ENCODE data around the gene FAM168B. TPM values are rescaled to one million over a fixed set of nuclear protein-coding genes. Genes with fewer than 3 reads are reported as not detected.

FAM168B gene
- total RNA-seq, 1 donor from 2014 or later = 78.4 TPM

GRCh38 chr2:131039908-131040660 is 53.2 kb downstream of the FAM168B start:
- DNase-seq (ENCODE audit: low read depth in 2 of 2) = no peak

DNA sequence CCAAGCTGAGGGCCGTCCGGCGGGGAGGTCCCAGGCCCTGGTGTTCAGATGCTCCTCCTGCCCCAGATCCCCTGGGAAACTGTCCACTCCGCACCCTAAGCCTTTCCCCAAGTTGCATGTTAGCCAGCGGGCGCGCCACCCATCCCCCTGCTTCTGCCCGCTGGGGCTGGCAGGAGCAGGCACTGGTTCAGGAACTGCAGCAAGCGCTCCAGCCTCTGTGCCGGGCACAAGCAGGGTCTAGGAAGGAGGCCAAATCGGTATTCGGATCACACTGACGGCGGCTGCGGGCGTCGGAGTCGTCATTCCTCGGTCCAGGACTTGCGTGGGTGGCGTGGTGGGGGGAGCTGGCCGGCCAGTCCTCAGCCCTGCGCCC is 53.7 kb downstream of the FAM168B start:
- DNase-seq (ENCODE audit: low read depth in 2 of 2) = no peak

- no peak for DNase-seq (ENCODE audit: low read depth in 2 of 2)
Measured at GRCh38 chr2:131039101-131039440, 54.2 kb downstream of the FAM168B start.

GRCh38 chr2:131038258-131039100 is 54.8 kb downstream of the FAM168B start:
- no peak for DNase-seq (ENCODE audit: low read depth in 2 of 2)

- no peak for DNase-seq (ENCODE audit: low read depth in 2 of 2)
Measured at GRCh38 chr2:131037398-131038257, 55.6 kb downstream of the FAM168B start.

DNA sequence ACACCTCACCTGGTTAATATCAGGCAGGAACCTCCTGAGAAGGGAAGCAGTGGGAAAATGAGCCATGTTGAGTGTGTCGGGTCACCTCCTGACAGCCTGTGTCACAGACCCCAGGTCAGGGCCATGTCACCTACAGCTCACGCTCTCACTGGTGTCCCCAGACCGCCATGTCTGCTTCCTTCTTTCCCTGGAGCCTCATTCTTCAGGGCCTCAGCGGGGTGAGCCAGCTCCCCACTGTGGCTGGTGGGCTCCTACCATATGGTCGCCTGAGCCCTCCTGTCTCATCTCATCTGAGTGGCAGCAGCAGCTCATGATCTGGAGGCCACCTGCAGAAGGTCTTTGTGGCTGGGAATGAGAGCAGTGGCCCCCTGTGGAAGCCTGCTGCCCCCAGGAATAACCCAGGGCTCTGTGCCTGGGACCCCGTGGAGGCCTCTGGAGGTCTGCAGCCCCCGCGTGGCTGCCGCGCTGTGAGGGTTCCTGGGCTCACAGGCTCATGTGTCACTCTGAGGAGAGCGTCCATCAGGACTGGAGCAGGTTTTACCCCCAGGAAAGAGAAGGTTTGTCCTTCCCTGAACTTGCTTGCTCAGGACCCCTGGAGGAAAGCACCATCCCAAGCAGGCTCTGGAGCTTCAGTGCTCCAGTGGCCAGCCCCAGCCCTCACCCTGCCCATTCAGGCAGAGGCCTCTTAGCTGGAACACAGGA is 56.4 kb downstream of the FAM168B start:
- no peak for DNase-seq (ENCODE audit: low read depth in 2 of 2)

- no peak for DNase-seq (ENCODE audit: low read depth in 2 of 2)
Measured at GRCh38 chr2:131036269-131036668, 57.0 kb downstream of the FAM168B start.

DNA sequence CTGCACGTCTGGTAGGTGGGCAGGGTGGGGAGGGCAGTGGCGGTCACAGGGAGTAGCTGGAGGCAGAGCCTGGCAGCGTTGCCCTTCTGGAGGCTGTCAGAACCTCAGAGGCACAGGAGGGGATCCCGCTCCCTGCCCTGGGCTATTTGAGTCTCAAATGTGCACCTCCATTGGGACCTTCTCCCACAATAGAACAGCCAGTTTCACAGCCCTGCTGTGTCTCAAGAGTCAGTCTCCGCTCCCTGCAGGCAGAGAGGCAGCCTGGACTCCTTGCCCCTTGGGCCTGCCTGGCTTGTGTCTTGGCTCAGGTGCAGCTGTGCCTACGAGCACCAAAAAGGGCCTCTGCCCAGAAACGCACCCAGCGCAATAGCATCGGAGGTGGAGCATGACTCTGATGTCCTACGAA is 57.4 kb downstream of the FAM168B start:
- no peak for DNase-seq (ENCODE audit: low read depth in 2 of 2)

DNA sequence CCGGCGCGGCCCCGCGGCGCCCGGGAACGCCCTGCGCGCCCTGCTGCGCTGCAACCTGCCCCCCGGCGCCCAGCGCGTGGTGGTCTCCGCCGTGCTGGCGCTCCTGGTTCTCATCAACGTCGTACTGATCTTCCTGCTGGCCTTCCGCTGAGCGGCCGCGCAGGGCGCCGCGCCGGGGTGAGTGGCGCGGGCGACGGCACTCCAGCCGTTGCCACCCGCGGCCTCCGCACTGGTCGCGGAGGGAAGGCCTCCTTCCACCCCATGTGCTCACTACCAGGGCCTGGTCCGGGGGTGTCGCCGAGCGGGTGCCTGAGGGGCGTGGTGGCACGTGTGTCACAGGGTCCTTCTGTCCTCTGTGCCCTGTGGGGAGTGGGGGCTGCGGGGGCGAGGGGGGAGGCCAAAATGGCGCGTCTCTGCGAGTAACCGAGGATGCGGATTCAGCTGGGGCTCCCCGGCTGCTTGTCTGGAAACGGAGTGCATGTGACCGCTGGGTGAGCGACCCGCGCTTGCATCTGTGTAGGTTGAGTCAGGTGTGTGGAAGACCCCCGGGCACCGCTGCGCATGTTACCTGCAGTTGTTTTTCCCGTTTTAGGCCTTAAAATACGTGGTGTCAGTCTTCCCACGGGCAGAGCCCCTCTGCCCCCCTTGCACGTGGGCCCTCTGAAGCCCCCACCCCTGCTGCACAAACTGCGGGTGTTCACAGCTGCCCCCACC is 58.0 kb downstream of the FAM168B start:
- DNase-seq (ENCODE audit: low read depth in 2 of 2) = no peak

DNA sequence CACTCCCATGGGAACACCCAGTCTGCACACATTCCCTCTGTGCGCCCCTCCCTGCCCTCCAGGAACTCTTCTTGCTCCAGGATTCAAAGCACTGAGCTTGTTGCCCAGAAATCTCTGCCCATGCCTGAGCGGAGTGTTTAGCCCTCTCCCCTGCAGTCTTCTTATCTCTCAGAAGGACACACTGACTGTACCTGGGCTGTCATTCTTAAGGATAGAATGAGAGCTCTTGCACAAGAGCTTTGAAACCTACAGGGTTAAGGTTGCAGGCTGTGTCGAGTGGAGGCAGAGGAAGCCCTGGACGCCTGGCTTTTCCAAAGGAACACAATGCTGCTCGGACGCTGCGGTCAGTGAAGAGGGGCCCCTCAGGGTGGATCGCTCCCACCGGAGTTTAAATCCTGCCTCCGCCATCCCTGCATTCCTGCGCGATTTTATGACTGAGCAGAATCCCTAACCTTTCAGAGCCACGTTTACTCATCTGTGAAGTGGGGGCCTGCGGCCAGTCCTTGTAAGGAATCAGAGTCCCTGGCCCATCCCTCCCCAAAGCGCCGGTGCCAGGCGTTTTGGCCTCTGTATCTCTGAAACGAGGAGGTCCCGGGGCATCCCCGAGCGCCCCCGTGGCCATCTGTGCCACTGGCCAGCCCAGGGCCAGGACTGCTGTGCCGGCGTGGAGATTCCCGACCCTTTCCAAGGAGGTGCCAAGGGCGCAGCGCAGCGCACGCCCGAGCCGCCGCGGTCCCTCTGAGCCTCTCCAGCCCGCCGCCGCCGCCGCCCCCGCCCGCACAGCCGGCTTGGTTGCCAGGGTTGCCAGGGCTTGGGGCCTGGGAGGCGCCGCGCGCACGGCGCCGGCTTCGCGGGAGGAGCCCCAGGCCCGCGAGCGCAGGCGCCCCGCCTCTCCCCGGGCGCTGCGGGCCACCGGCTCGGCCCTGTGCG is 58.9 kb downstream of the FAM168B start:
- peak in 1 of 2 donors; percentile 10 for DNase-seq (ENCODE audit: low read depth in 2 of 2)

GRCh38 chr2:131033786-131034121 is 59.5 kb downstream of the FAM168B start:
- DNase-seq (ENCODE audit: low read depth in 2 of 2) = no peak

DNA sequence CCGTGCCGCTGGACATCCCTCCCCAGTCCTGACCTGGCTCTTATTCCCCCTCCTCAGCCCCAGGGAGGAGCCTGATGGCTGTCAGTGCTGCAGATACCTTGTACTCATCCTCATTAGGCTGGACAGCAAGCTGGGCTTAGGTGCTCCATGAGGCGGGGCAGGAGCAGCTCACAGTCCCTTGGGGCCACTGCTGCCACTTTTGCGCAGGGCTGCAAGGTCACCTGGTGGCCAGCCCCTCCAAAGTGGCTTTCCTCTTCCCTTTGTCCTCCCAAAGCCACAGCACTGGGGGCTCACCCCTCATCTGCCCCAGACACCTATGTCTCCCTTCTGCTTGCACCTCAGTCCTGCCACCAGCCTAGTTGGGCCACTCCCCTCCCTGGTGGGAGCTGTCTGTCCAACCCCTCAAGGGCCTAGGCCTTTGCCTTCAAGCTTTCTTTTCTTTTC is 60.8 kb downstream of the FAM168B start:
- no peak for DNase-seq (ENCODE audit: low read depth in 2 of 2)

DNA sequence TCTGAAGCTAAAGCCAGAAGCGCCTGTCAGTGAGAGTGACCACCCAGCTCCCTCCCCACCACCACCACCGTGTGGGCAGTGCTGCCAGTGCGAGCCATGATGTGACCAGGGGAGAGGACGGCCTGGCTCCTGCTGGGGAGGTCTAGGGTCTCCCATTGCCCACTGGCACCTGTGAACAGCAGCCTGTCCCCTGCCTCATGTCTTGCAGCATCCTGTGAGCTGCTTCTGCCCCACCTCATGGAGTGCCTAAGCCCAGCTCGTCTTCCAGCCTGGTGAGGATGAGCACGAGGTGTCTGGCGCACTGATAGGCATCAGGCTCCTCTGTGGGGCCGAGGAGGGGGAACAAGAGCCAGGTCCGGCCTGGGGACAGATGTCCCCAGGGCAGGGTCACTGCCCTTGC is 61.4 kb downstream of the FAM168B start:
- DNase-seq (ENCODE audit: low read depth in 2 of 2) = no peak

DNA sequence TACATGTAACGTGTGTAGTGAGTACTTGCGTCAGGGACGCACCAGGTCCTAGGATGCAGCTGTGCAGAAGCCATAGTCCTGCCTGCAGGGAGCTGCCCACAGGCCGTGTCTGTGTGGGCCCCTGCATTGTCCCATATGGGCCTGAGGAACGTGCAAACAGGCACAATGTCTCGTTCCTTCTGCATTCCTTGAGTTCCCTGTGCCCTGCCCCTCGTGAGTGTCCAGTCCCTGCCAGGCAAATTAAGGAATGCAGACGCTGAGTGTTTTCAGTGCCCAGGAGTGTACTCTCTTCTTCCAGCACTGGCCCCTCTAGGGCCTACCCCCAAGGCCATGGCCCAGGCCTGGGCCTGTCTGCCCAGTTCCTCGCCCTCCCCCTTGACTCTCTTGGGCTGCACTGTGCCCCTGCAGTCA is 61.8 kb downstream of the FAM168B start:
- no peak for DNase-seq (ENCODE audit: low read depth in 2 of 2)

DNA sequence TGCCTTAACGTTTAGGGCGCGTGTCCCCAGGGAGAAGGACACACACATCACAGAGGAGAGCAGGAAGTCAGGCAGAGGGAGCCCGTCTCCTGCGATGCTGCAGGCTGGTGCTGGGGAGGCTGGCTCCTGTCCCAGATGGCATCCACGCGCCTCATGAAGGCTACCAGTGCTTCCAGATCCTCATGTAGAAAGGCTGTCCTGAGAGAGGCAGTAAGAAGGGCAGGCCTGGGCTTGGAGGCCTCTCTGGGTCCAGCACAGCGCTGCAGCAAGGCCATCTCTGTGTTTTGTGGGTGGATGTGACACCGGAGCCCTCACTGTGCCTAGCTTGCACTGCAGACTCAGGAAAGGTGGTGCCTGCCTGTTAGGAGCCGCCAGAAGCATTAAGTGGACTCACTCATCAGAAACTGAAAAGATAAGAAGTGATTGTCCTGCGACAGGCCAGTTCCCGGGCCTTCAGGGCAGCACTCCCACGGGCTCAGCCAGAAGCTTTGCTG is 62.7 kb downstream of the FAM168B start:
- no peak for DNase-seq (ENCODE audit: low read depth in 2 of 2)

GRCh38 chr2:131029812-131030211 is 63.4 kb downstream of the FAM168B start:
- DNase-seq (ENCODE audit: low read depth in 2 of 2) = no peak

DNA sequence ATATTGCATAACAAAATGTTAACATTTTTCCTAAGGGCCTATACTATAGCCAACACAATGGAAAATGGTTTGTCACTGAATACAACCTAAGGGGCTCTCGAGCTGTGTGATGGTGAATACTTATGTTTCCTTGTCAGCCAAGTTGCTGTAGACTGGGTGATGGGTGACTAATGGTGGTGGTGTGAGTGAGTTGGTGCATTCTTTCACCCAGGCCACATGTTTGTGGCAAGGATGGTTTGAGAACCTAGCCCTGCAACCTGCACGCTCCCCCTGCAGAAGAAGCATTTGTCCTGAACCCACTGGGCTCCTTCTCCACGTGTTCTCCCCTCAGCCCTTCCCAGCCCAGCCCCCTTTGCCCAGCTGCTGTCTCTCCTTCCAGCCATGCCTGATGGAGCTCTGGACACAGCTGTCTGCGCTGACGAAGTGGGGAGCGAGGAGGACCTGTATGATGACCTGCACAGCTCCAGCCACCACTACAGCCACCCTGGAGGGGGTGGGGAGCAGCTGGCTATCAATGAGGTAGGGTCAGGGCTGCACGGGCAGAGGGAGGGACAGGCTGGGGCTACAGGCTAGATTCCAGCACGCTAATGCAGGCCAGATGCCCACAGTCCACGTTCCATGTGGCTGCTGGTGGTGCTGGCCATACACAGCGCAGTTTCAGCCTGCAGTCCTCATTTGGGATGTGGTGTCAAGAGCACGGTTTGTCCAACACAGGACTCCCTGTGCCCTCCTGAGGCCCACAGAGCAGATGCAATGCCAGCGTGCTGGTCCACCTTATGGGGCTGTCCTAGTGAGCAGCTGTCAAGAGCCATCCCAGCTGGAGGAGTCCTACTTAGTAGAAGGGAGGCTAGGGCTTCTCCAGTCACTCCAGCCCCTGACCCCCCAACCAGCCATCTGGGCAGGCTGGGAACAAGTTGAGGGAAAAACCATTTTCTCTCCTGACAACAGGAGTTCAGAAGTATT is 65.4 kb downstream of the FAM168B start:
- no peak for DNase-seq (ENCODE audit: low read depth in 2 of 2)

GRCh38 chr2:131026919-131027318 is 66.3 kb downstream of the FAM168B start:
- DNase-seq (ENCODE audit: low read depth in 2 of 2) = no peak
